M059J (cell line): ENCODE results near the gene OR5I1. TPM values are rescaled to one million over a fixed set of nuclear protein-coding genes. Genes with fewer than 3 reads are reported as not detected.
"Not testable (repeated sequence)": the region's sequence is repeated elsewhere in the genome, so short reads cannot be mapped to it uniquely, and the experiment has no call there.

Source experiments
- DNase-seq: peaks from one replicate; pipeline ENCODE4 v3.0.0-alpha.2; 2012; ENCODE audit warnings: low read depth
- total RNA-seq: library from RNA; depleted of rRNA; stranded (reverse); fragments of >200 nt; shearing (Covaris generic); gene quantifications from 2 replicates; pipeline ENCODE4 v1.2.3, GENCODE V29; 2014; rRNA removed

The OR5I1 gene
- total RNA-seq: not detected in 2 replicates

- no peak for DNase-seq
These were observed at the start of gene OR5I1 for GRCh38 chr11:55936300-55936699. Gene OR5I1, minus strand, starts transcription at chr11:55936400. Its CDS starts 0 bp downstream, at chr11:55936400.

DNA sequence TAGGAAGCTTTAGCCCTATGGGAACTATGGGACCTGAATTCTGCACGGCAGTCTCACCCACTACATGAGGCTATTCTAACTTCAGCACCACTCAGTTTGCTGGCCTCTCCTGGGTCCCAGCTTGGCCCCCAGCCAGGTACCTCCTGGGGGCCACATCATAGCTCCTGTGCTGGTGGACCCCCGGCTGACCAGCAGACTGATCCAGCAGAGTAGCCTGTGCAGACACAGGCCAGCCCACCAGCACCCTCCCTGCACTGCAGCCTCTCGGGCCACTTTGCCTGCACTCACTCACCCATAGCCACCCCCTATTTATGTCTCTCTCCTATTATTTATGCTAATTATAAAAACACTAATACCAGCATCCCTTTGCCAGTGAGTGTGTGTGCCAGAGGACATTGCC, 34.7 kb upstream of the OR5I1 start:
- no peak for DNase-seq

GRCh38 chr11:55969845-55970244, 33.6 kb upstream of the OR5I1 start, which contains the start of gene OR10AG1:
Gene OR10AG1, minus strand, starts transcription at chr11:55969945. Its CDS starts 38 bp downstream, at chr11:55969907.
- no peak for DNase-seq

DNA sequence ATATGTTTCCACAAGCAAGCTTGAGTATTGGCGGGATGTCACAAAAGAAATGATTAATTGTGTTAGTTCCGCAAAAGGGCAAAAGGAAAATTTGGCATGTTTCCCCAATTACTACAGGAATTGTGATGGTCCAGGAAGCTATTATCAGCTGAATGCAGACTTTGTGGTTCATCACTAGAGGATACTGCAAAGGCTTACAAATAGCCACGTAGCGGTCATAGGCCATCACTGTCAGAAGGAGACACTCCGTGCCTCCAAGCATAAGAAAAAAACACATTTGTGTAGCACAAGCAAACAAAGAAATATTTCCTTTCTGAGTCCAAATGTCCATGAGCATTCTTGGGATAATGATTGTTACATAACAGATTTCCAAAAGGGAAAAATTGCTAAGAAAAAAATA, 31.7 kb upstream of the OR5I1 start:
- DNase-seq: no peak

DNA sequence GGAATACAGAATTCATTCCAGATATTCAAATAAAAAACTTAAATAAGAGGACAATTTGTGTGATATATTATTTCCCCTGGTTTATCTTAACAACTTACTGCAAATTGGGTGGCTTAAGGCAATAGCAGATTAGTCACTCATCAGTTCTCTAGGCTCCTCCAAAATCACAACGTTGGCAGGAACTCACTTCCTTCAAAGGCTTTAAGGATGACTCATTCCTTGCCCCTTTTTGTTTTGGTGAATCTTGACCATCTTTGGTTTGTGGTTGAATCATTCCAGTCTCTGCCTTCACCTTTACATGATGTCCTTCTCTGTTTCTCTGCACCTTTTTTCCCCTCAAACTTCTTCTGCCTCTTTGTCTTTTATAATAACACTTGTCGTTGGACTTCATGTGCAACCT, 30.2 kb upstream of the OR5I1 start:
- peak; percentile 2 for DNase-seq

GRCh38 chr11:55956521-55956920, 20.3 kb upstream of the OR5I1 start:
- no peak for DNase-seq

- no peak for DNase-seq
These were observed 13.1 kb upstream of the OR5I1 start for GRCh38 chr11:55949330-55949729.

DNA sequence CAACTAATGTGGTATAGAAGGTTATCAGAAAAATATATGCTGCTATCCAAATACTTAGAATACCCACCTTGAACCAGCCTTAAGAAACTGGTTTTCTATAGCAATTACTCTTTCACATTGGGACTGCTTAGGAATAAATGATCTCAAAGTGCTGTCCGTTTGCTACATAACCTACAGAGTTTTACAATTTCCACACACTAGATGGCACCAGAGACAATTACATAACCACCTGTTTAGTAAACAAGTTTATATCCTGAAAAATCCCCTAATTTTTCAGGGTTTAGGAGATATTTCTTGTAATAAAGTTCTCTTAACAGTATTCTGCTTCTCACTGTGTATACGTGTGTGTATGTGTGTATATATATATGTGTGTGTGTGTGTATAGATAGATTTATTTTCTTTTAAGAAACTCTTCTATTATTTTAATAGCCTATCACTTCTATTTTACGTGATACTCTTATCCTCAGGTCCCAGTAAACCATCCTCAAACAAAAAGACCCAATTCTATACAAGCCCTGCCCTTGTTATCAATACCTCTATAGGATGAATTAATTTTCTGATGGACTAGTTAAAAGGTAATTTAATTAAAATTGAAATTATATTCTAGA, 6.7 kb upstream of the OR5I1 start:
- DNase-seq: peak; percentile 19

GRCh38 chr11:55920537-55920936, 15.7 kb downstream of the OR5I1 start:
- DNase-seq: no peak

- DNase-seq: no peak
These were observed 21.7 kb downstream of the OR5I1 start, which contains the start of gene OR5W2 for GRCh38 chr11:55914482-55914881. Gene OR5W2, minus strand, starts transcription at chr11:55914582. Its CDS starts 0 bp downstream, at chr11:55914582.

DNA sequence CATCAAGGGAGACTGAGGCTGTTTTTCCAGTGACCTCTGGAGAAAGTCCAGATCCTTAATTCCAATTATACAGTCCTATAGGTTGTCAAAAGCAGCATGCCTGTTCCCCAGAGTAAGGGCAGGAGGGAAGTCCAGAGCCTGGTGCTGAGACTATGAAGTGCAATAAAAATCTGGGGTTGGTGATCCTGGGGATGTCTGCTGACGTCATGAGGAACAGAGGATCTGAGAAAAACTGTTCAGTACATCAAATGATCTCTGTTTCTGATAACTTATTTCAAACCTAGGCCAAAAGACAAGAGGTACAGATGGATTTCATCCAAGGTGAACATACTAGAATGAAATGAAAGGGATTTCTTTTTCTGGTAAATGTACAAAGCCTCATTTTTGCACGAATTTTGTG, 33.9 kb downstream of the OR5I1 start:
- DNase-seq: no peak

DNA sequence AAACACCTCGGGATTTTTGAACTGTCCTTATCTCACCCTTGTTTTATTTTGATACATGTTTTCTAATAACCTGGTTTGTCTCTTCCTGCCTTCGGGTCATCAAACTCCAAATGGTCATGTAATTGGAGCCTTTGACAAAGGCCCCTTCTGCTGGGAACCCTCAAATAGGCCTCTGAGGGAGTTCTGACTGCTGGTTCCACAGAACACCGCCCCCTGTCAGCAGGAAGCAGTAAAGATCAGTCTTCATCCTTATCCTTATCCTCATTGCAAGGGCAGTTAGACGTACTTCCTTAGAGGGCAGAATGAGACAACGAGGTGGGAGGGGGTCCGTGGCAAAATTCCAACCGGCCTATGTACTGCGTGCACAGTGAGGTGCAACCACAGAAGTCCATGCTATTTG, 41.0 kb downstream of the OR5I1 start:
- no peak for DNase-seq

GRCh38 chr11:55885481-55885880, 50.7 kb downstream of the OR5I1 start:
- DNase-seq: not testable (repeated sequence)

Other genes starting within 250 kb of the OR5I1 start
- not detected in 2 replicates for gene OR5D13, start 163.0 kb downstream of the OR5I1 start, total RNA-seq
- gene OR5D14, start 140.8 kb downstream of the OR5I1 start, total RNA-seq: not detected in 2 replicates
- not detected in 2 replicates for gene OR5L1, start 125.0 kb downstream of the OR5I1 start, total RNA-seq
- gene OR5D18, start 116.8 kb downstream of the OR5I1 start, total RNA-seq: not detected in 2 replicates
- not detected in 2 replicates for gene OR5L2, start 109.2 kb downstream of the OR5I1 start, total RNA-seq
- gene OR5D16, start 97.6 kb downstream of the OR5I1 start, total RNA-seq: not detected in 2 replicates
- gene TRIM51, start 53.1 kb downstream of the OR5I1 start, total RNA-seq: not detected in 2 replicates
- gene OR5W2, start 21.8 kb downstream of the OR5I1 start, total RNA-seq: not detected in 2 replicates
- gene OR10AG1, start 33.5 kb upstream of the OR5I1 start, total RNA-seq: not detected in 2 replicates
- gene OR5F1, start 58.2 kb upstream of the OR5I1 start, total RNA-seq: not detected in 2 replicates
- gene OR5AS1, start 91.3 kb upstream of the OR5I1 start, total RNA-seq: not detected in 2 replicates
- not detected in 2 replicates for gene OR8I2, start 156.9 kb upstream of the OR5I1 start, total RNA-seq
- not detected in 2 replicates for gene OR8H2, start 167.3 kb upstream of the OR5I1 start, total RNA-seq
- not detected in 2 replicates for gene OR8H3, start 186.0 kb upstream of the OR5I1 start, total RNA-seq
- gene OR8J3, start 203.8 kb upstream of the OR5I1 start, total RNA-seq: not detected in 2 replicates
- not detected in 2 replicates for gene OR8K5, start 223.9 kb upstream of the OR5I1 start, total RNA-seq
- gene OR5J2, start 240.2 kb upstream of the OR5I1 start, total RNA-seq: not detected in 2 replicates